ENCODE measurements around the gene CACNA2D1.
"Not testable (repeated sequence)": the region's sequence is repeated elsewhere in the genome, so short reads cannot be mapped to it uniquely, and the experiment has no call there.

The CACNA2D1 gene

DNA sequence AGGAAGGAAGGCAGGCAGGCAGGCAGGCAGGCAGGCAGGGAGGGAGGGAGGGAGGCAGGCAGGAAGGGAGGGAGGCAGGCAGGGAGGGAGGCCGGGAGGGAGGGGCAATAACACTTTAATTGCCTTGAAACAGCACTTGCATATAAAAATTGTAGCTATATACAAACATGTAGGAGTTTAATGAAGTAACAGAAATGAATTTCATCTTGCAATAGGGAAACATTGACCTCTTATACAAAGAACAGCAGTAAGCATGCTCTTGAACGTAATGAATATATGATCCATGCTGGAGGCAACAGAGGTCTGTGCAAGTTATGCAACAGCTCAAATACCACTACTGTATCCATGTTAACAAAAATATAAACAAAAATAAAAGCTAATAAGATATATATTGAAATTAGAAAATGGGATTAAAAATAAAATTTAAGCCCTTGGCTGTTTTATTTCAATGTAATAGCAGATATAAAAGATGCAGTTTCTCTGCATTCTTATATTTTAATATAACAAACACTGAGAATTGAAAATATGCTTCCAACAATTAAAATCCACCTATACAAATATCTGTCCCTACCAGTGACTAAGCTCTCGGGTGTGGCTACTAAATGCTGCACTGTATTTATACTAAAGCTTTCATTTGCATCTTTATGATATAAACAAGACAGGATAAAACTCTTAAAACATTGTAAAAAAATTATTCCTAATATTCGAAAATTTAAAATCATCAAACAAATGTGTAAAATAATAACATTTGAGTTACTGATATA is 50.3 kb downstream of the CACNA2D1 start:
- DNase-seq (ENCODE audit: low spot score), result no peak

DNA sequence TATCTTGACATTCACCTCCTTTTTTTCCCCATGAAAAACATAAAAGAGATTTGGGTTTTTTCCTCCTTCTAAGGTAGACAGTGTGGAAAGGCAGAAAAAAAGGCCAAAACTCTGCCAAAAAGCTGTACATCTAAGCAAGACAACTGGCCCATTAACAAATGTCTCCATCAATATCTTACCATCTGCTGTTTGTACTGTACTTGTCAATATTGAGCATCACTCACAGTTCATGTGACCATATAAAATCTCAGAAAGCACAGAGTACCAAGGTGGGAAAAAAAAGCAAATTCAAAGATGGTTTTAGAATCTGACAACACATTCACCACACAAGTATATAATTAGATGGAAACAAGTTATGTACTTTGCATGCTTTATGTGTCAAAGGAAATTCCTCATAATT is 52.6 kb downstream of the CACNA2D1 start:
- no peak for DNase-seq (ENCODE audit: low spot score)

DNA sequence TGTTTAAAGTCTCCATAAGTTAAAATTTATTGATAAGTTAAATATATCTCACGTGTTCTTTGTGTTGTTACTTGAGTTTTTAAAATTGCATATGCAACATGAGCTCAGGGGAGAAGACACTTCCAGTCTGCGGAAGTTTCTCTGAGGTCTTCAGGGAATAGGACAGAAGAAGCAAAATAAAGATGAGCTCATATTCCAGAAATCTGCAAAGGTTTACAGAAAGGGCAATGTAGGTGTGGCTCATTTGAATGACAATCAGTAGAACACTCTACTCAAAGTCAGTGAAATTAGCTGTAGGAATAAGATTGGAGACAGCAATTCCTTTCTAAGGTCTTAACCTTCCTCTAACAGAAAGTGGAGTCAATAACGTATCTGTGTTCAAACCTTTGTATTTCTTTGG is 53.7 kb downstream of the CACNA2D1 start:
- no peak for DNase-seq (ENCODE audit: low spot score)

DNA sequence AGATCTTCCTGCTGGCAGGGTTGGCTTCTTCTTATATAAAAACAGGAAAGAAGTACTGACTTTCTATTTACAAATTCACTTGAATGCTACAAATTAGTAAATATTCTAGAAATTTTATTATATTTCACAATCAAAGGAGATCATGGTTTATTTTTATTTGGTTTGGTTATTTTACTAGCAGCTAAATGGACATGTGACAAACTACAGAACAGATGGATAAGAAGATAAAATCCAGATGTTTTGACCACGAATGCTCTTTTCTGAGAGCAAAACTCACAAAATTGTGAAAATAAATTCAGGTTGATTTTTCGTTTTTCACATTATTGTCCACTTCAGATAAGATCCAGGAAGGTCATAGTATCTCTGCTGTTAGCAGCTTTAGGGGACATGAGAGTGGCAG is 55.4 kb downstream of the CACNA2D1 start:
- no peak for DNase-seq (ENCODE audit: low spot score)

DNA sequence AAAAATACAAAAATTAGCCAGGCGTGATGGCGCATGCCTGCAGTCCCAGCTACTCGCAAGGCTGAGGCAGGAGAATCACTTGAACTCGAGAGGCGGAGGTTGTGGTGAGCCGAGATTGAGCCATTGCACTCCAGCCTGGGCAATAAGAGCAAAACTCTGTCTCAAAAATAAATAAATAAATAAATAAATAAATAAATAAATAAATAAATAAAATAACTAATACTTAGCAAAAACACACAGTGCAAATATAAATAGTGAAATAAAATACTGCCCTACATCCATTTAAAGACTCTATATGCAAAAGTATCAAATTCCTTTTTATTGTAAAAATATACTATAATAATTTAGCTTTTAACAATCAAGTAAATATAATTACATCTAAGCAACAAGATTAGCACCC is 57.0 kb downstream of the CACNA2D1 start:
- not testable (repeated sequence) for DNase-seq (ENCODE audit: low spot score)

DNA sequence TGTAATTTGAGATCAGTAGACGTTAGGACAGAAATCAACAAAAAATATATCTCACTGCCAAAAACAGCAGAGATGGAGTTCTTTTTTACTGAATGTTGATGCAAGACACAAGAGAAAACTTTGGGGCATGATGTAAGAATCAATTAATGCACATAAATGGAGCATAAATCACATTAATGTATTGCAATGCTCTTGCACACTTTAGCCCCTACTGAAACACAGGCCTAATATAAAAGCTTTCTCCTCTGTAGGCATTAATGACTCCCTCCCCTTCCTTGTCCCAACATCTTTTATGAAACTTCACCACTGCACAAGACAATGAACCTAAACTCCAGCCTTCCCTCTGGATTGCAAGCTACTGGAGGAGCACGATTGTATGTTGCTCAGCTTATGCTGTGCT is 58.8 kb downstream of the CACNA2D1 start:
- DNase-seq (ENCODE audit: low spot score), result no peak

DNA sequence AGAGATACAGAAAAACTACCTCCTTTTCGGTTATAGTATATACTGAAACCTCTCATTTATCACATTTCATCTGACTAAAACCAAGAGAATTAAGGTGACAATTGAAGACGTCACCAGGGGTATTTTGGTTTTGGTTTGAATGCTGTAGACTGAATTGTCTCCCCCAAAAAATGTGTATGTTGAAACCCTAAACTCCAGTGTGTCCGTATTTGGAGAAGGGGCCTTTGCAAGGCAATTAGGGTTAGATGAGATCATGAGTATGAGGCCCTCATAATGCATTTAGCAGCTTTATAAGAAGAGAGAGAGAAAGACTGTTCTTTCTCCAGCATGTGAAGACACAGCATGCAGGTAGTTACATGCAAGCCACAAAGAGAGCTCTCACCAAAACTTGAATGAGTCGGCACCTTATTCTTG is 59.5 kb downstream of the CACNA2D1 start:
- no peak for DNase-seq (ENCODE audit: low spot score)

DNA sequence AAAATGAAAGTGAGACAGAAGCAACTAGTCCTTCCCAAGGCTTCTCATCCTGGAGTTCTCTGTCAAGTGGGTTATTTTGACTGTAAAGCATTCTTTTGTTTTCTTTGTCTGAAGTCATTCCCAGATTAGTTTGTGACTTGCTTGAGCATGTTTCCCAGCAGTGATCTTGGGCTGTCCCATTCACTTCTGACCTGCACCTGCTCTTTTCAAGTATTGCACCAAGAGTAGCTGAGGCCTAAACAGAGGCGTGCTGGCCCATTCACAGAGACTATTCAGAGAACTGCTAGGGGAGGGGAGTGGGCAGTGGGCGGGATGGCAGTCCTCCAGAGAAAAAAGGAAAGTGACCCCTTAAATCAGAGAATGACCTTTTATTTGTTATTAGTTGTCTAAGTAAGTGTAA is 61.3 kb downstream of the CACNA2D1 start:
- DNase-seq (ENCODE audit: low spot score), result no peak

DNA sequence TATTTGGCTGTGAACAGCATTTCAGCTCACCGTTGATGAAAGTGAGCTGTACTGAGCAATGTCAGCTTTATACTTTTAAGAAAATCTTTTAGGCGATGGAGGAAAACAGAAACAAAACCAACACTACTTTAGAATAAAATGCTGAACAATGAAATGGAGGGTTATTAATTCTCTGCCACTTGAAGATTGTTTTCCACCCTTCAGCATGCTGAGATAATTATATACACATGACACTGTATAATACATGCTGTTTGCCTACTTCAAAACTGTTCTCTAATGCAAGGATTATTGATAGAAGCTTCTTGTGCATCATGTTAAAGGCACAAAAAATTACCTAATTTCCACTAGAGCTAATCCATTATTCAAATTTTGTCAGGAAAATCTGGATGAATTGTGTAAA is 66.8 kb downstream of the CACNA2D1 start:
- DNase-seq (ENCODE audit: low spot score), result no peak

DNA sequence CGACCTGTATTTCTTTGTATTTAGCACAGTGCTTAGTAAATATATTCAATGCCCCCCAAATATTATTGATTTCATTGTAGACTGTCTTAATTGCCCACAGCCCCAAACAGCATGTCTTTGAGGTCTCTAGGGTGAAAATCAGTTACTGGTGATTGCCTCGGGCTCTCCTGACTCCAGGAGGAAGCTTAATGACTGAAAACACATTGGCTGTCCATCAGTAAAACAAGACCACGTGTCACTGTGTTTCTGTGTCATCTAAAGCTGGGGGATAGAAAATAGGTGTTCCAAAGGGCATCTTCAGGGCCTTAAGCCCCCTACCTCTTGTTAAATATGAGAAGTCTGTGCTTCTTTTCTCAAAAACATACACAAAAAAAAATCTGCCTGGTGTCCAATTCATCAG is 67.9 kb downstream of the CACNA2D1 start:
- no peak for DNase-seq (ENCODE audit: low spot score)

DNA sequence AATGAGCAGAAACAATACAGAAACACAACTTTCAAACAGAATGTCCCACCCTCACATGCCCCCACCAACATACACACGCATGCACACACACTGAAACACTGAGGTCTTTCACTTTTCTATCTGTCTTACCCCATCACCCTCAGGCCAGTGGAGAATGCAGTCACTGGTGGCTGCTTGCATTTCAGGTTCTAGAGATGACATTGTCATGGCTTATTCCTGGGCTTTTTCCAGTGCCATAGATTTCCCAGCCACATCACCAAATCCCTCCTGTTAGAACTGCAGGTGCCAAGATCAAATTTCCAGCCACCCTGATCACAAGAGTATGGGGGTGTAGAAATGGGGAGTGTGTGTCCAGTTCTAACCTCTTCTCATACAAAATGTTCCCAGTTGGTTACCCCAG is 68.4 kb downstream of the CACNA2D1 start:
- no peak for DNase-seq (ENCODE audit: low spot score)

DNA sequence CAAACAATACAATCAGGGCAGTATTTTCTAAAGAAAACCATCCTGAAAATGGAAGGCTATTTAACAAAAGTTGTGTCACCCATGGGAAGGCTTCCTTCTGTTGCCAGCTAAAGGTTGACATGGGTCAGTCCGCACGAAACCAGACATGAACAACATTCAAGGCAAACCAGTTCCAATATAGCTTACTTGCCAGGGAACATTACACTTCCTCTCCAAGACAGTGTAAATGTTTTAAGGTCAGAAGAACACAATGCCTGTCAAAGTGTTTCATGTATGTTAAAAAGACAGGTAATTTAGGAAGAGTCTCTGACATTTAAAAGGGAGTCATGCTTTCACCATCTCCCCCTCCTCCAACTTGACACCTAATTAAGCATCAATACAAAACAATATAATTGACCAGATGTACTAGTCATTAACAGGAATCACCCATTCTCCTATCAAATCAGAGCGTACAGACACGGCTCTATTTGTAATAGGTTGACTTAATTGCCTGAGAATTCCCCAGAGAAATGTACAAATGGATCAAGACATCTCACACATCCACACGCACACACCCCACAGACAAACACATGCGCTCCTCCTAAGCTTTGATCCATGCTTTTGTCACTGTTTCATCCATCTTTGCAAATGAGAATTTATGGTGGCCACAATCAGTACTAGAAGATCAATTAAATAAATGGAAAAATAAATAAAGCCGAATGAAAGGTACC is 69.5 kb downstream of the CACNA2D1 start:
- no peak for DNase-seq (ENCODE audit: low spot score)

DNA sequence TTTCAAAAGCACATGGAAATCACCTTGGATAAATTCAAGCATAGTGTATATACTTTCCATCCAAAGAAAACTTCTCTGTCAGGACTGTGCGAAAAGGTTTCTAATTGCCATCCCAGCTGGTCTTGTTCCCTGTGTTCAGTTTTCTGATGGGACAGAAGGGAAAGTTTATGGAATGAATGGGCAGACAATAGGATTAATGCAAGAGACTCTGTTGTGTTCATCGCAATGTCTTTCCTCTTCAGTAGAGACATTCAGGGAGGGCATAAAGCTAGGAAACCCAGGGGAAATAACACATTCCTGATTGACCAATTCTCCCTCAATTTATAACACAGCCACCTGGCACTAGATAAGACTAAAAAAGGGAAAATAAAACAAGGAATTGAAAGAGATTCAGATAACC is 78.9 kb downstream of the CACNA2D1 start:
- no peak for DNase-seq (ENCODE audit: low spot score)

DNA sequence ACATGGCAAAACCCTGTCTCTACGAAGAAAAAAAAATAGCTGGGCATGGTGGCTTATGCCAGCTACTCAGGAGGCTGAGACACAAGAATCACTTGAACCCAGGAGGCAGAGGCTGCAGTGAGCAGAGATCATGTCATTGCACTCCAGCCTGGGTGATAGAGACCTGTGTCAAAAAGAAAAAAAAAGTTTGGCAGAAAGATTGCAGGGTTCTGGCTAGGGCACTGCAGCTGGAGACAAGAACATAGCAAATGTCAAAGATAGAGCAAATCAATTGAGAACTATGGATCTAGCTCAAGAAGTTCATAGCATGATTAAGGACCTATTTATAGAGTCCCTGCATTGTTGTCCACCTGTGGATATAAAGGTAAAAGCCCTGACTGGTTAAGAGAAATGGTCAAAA is 79.5 kb downstream of the CACNA2D1 start:
- DNase-seq (ENCODE audit: low spot score), result no peak

DNA sequence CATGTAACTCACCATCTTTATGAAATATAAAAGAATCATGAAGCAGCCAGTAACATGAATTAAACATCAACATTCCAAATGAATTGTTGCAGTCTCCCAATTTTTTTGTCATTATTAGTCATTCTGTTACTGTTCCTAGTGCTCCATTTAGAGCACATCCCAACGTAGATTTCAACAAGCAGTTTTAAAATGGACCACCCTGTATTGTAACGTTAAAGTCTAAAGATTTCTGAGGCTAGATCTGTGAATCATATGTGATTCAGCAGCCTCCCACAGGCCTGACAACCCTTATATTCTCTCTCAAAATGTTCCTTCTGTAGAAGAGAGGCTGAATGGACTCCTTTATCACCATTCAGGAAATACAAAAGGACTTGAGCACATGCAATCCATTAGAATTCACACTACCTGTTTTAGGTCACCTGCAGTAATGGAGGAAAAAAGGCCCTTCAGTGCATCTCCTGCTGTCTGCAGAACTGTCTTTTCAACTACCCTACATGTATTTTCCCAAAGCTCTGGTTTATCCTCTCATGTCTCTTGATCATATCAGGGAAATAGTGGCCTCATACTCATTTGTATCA is 81.4 kb downstream of the CACNA2D1 start:
- DNase-seq (ENCODE audit: low spot score), result no peak

DNA sequence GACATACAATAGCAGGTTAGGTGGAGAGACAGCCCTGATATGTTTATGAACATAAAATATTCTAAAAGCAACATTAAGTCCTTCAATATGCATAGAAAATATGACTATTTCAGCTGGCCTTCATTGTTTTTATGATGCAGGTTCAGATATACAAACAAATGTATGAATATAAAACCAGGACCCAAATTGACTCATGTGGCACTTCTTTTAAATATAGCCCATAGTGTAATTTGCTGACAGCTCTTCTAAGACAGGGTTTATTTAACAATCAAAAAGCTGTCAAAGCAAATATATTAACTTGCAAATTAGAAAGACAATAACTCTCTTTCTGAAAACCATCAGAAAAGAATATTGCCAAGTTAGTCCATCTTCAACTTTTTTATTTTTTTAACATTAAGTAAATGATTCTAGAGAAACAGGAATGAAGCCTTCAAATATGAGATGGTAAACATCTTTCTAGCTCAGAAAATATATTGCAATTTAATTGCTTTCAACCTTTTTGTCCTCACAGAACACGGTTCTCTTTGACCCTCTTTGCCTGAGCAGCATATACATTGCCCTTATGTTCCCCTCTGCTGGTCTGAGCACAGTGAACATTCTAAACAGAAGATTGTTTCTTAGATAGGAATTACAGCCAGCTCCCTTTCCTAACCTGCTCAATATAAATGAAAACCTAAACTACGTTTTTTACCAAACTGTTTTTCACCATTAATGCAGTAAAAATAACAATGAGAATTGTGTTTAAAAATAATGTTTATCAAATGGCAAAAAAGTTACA is 82.8 kb downstream of the CACNA2D1 start:
- no peak for DNase-seq (ENCODE audit: low spot score)

DNA sequence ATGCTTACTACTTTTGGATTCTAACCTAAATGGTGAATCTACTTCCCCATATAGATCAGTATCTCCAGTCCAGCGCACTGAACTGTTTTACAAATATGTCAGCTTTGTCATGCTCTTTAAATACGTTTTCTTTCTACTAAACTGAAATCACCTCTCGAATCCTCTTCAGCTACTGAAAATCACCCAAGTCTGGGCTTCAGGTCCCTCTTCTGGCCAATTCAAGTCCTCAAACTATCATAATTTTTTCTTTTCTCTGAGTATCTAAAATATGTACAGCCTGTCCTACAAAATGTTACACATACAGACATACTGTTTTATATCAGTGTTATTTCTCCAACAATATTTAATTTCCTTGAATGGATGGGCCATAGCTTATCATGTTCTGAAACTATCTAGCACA is 84.2 kb downstream of the CACNA2D1 start:
- DNase-seq (ENCODE audit: low spot score), result no peak

DNA sequence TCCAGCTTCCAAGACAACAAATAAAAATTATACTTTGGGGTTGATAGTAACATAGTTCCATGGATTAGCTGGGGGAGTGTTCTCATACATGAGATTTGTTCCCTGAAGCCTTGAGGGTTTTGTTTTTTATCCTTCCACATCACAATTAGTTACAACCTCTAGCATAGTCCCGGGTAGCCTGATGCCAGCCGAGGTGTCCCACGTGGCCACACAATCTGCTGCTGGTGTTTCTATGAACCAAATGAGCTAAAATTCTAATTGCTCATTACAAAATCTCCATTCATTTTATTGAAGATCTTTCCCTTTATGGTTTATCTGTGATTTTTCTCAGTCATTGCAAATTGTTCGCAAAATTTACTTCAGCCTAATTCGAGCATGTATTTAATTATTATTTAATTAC is 84.7 kb downstream of the CACNA2D1 start:
- no peak for DNase-seq (ENCODE audit: low spot score)

DNA sequence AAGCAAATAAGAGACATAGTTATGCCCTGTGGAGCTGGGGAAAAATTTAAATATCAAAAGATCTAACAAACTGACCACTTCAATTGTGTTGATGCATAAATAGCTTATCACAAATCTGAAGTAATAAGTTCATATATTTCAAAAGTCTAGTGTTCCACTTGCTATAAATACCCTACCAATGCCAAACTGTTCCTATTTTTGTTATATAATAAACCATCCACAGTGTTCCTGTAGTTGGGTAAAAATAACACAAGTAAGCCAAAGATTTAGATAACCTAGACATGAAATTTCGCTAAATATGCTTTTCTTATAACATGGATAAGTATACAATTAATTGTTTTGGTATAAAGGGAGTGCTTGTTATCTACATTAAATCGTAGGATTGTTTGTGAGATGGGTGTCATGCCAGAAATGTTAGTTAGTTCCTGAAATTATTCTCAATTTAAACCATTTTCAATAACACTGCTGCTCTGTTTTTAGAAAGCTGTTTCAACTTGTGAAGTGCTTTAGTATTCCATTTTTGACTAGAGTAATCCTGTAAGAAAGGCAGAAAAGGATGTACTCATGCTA is 85.5 kb downstream of the CACNA2D1 start:
- DNase-seq (ENCODE audit: low spot score), result no peak

DNA sequence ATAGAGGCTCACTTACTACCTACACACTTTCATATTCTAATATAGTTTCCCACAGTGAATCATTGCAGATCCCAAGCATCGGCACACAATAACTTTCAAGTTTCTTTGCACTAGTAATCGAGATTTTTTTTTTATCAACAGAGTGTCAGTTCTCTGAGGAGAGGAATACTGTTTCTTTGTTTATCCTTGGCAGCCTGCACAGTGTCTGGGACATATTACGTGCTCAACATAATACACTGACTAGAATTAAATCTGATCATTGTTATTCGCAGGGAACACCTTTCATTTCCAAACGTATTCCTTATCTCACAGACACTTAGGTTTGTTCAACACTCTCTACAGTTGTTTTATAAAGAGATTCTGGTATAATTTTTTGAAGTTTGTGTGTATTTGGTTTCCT is 95.3 kb downstream of the CACNA2D1 start:
- DNase-seq (ENCODE audit: low spot score), result no peak

DNA sequence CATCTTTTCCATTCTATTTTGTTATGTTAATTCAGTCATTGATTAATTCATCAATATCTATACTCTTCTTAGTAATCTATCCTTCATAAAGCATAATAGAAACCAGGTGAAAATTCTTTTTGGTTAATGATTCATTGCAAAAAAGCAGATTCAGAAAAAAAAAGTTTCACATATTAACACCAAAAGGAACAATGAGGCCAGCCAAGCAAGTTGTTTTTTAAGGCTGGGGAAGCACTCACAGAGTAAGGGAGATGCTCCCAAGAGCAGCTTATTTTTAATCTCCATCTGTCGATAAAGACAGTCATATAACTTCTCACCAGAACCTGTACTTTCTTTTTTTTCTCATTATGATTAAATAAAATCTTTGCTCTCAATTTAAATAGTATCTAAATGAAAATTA is 95.8 kb downstream of the CACNA2D1 start:
- DNase-seq (ENCODE audit: low spot score), result no peak

DNA sequence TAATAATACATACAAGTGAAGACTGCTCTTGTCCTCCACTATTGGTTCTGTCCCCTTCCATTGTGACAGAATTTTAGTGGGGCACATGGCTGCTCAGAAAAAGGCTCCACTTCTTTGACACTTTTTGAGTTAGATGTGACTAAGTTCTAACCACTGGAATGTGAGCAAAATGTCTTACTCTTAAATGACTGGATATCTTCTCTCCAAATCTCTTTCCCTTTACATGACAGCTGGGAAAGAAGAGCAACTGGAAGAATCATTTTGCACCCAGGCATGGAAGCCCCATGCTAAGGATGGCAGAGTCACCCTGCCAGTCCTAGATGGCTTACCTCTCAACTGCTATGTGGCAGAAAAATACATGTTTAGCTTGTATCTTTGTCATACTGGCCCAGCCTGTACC is 97.7 kb downstream of the CACNA2D1 start:
- DNase-seq (ENCODE audit: low spot score), result no peak

Data from CD4-positive, alpha-beta T cell treated with Interleukin-6 at 100 ng/mL for 8 hours (primary cell).